CD8-positive, alpha-beta memory T cell (primary cell): ENCODE results near the gene SCNM1. TPM values are rescaled to one million over a fixed set of nuclear protein-coding genes. Genes with fewer than 3 reads are reported as not detected.
"Not testable (repeated sequence)": the region's sequence is repeated elsewhere in the genome, so short reads cannot be mapped to it uniquely, and the experiment has no call there.

Source experiments
- CTCF ChIA-PET: fragments of 350-600 bp; sonication (Branson Sonifier 250); formaldehyde crosslinking; loops from one replicate; lab custom pipeline; 2021; ENCODE audit warnings: antibody characterized with exemption; lab: Charles Lee
- POLR2A ChIA-PET: fragments of 350-600 bp; sonication (Branson Sonifier 250); formaldehyde crosslinking; loops from one replicate; lab custom pipeline; 2021; ENCODE audit warnings: antibody characterized with exemption; lab: Charles Lee
- DNase-seq, 5 donors: peaks; one replicate each; pipeline versions ENCODE4 v3.0.0 to v3.0.0-alpha.2; 2020 to 2022; ENCODE audit warnings: mixed read lengths in 1 of 5
- H3K27ac ChIP-seq: one replicate; pipeline ENCODE4 v1.7.0; 2013; ENCODE audit warnings: low read depth, mild to moderate bottlenecking, low read length, moderate library complexity
- H3K27me3 ChIP-seq: 2 replicates; pipeline ENCODE4 v1.7.0; 2013; ENCODE audit warnings: low read length, mild to moderate bottlenecking; ENCODE audit not compliant: insufficient read depth, poor library complexity, severe bottlenecking
- H3K36me3 ChIP-seq: 2 replicates; pipeline ENCODE4 v1.7.0; 2013; ENCODE audit warnings: mild to moderate bottlenecking, low read length, moderate library complexity; ENCODE audit not compliant: insufficient read depth
- H3K4me1 ChIP-seq: 2 replicates; pipeline ENCODE4 v1.7.0; 2013; ENCODE audit warnings: mild to moderate bottlenecking, low read length, moderate library complexity; ENCODE audit not compliant: insufficient read depth
- H3K4me3 ChIP-seq: 2 replicates; pipeline ENCODE4 v1.7.0; 2013; ENCODE audit warnings: mild to moderate bottlenecking, low read length
- H3K9me3 ChIP-seq: 2 replicates; pipeline ENCODE4 v1.7.0; 2013; ENCODE audit warnings: mild to moderate bottlenecking, low read length
- H3K27ac Mint-ChIP-seq, 8 donors: one replicate each; pipeline ENCODE4 v1.8.0; 2020 to 2021; ENCODE audit warnings: mixed read lengths in 8 of 8, mild to moderate bottlenecking in 6 of 8, inconsistent platforms in 3 of 8, moderate library complexity in 3 of 8
- H3K27me3 Mint-ChIP-seq, 2 donors: one replicate each; pipeline ENCODE4 v1.8.0; 2020 to 2021; ENCODE audit warnings: mixed read lengths in 2 of 2, mild to moderate bottlenecking in 1 of 2, moderate library complexity in 1 of 2
- H3K36me3 Mint-ChIP-seq, 3 donors: one replicate each; pipeline ENCODE4 v1.8.0; 2020 to 2021; ENCODE audit warnings: mixed read lengths in 3 of 3, inconsistent platforms in 1 of 3, mild to moderate bottlenecking in 1 of 3
- H3K4me1 Mint-ChIP-seq, 3 donors: one replicate each; pipeline ENCODE4 v1.8.0; 2020 to 2021; ENCODE audit warnings: mixed read lengths in 3 of 3, inconsistent platforms in 1 of 3, mild to moderate bottlenecking in 1 of 3
- H3K4me3 Mint-ChIP-seq, 7 donors: one replicate each; pipeline ENCODE4 v1.8.0; 2020 to 2021; ENCODE audit warnings: mixed read lengths in 7 of 7, mild to moderate bottlenecking in 6 of 7, moderate library complexity in 4 of 7, inconsistent platforms in 2 of 7
- H3K9me3 Mint-ChIP-seq, 5 donors: one replicate each; pipeline ENCODE4 v1.8.0; 2020 to 2022; ENCODE audit warnings: mixed read lengths in 5 of 5, mild to moderate bottlenecking in 3 of 5, moderate library complexity in 2 of 5, inconsistent platforms in 1 of 5
- polyA plus RNA-seq: library from polyadenylated mRNA; unstranded; fragments of 300-500 nt; fragmentation: Illumina TruSeq; gene quantifications from one replicate; pipeline ENCODE4 v1.2.3, GENCODE V29; 2021
- total RNA-seq, 2 experiments: library from RNA; stranded (reverse); gene quantifications; one replicate each; pipeline ENCODE4 v1.2.3, GENCODE V29; 2021

The SCNM1 gene
- total and polyA plus RNA-seq, 3 experiments from 2014 or later, result 58.4 to 90.9 (median 86.3) TPM

- H3K4me1 Mint-ChIP-seq, result peaks cover 28 to 51% (median 44%) of the 10 kb centered on the region in 3 donors
Measured at GRCh38 chr1:151187205-151187604, 21.3 kb downstream of the SCNM1 start.

GRCh38 chr1:151188667-151189066, 22.7 kb downstream of the SCNM1 start:
- not testable (repeated sequence) for H3K4me3 ChIP-seq, H3K36me3 ChIP-seq, H3K9me3 ChIP-seq, DNase-seq, H3K9me3 Mint-ChIP-seq, H3K27me3 ChIP-seq, H3K27me3 Mint-ChIP-seq
- POLR2A ChIA-PET, result interaction anchor here (0.5 kb wide), 1 partner anchor 8 kb away, joined by 11 read pairs; no protein-coding TSS in a partner anchor
- H3K27ac Mint-ChIP-seq, result peak overlapping the region in 5 of 8 donors; percentile 68 to 98 (median 96)
- H3K4me1 Mint-ChIP-seq, result peaks cover 28 to 47% (median 44%) of the 10 kb centered on the region in 3 donors
- peak overlapping the region; percentile 97 to 100 (median 99) for H3K4me3 Mint-ChIP-seq
- H3K36me3 Mint-ChIP-seq, result peaks cover 0 to 40% (median 9%) of the 10 kb centered on the region in 3 donors
- Histone ChIP-seq H3K4me1 (peaks cover 19% of the 10 kb centered on the region), H3K27ac (peak overlapping the region; percentile 78)
- CTCF ChIA-PET, result interaction anchor here (1.0 kb wide), 1 partner anchor 89 kb away, joined by 3 read pairs; no protein-coding TSS in a partner anchor

More at GRCh38 chr1:151187205-151187604, 21.3 kb downstream of the SCNM1 start:
- ChIA-PET CTCF (no interaction called here), POLR2A (no interaction called here)
- H3K36me3 ChIP-seq, result peaks cover 12% of the 10 kb centered on the region
- Mint-ChIP-seq H3K4me3 (peak overlapping the region in 1 of 7 donors; percentile 7), H3K9me3 (no peaks in the 10 kb centered on the region), H3K36me3 (peaks cover 8 to 52% (median 17%) of the 10 kb centered on the region in 3 donors), H3K27me3 (no peaks in the 10 kb centered on the region), H3K27ac (peak overlapping the region in 1 of 8 donors; percentile 53)
- H3K4me3 ChIP-seq, result no peak overlapping the region
- H3K27ac ChIP-seq, result no peak overlapping the region
- H3K4me1 ChIP-seq, result peaks cover 19% of the 10 kb centered on the region
- no peaks in the 10 kb centered on the region for H3K9me3 ChIP-seq
- no peaks in the 10 kb centered on the region for H3K27me3 ChIP-seq
- no peak for DNase-seq

- Mint-ChIP-seq H3K27ac (peak within 1 kb of the TSS; percentile 94 to 100 (median 98)), H3K4me1 (peaks cover 28 to 47% (median 44%) of the 10 kb centered on the region in 3 donors), H3K9me3 (no peaks in the 10 kb centered on the region), H3K27me3 (peaks cover 0 to 4% of the 10 kb centered on the region in 2 donors), H3K4me3 (peak within 1 kb of the TSS; percentile 97 to 100 (median 99)), H3K36me3 (peaks cover 0 to 29% (median 5%) of the 10 kb centered on the region in 3 donors)
- Histone ChIP-seq H3K36me3 (no peaks in the 10 kb centered on the region), H3K27ac (peak within 1 kb of the TSS; percentile 78), H3K4me1 (peaks cover 19% of the 10 kb centered on the region), H3K27me3 (no peaks in the 10 kb centered on the region), H3K4me3 (peak within 1 kb of the TSS; percentile 93), H3K9me3 (no peaks in the 10 kb centered on the region)
- POLR2A ChIA-PET, result interaction anchor here (0.6 to 2.0 kb wide), 10 partner anchors 9 to 130 kb away, joined by 3 to 8 read pairs (median 4); partner anchors contain the start of genes CDC42SE1, LYSMD1, MLLT11 and PIP5K1A
- CTCF ChIA-PET, result interaction anchor here (0.6 to 1.6 kb wide), 10 partner anchors 9 to 90 kb away, joined by 3 to 6 read pairs (median 3); partner anchors contain the start of genes PIP5K1A, TMOD4 and TNFAIP8L2
- peak; percentile 78 to 90 (median 81) for DNase-seq
Measured at GRCh38 chr1:151189637-151190445, 23.9 kb downstream of the SCNM1 start, which contains the start of gene VPS72. TSS of gene VPS72 (minus strand) at chr1:151190197. CDS start at chr1:151190121, 76 bp downstream.

GRCh38 chr1:151192047-151192446, 26.1 kb downstream of the SCNM1 start:
- Histone ChIP-seq H3K27me3 (no peaks in the 10 kb centered on the region), H3K27ac (no peak overlapping the region), H3K36me3 (no peaks in the 10 kb centered on the region), H3K4me1 (peaks cover 19% of the 10 kb centered on the region), H3K9me3 (no peaks in the 10 kb centered on the region), H3K4me3 (no peak overlapping the region)
- peaks cover 27 to 44% (median 42%) of the 10 kb centered on the region in 3 donors for H3K4me1 Mint-ChIP-seq
- no peak for DNase-seq
- peak overlapping the region in 2 of 7 donors; percentile 43 to 59 for H3K4me3 Mint-ChIP-seq
- no peaks in the 10 kb centered on the region for H3K9me3 Mint-ChIP-seq
- peaks cover 2 to 8% of the 10 kb centered on the region in 2 donors for H3K27me3 Mint-ChIP-seq
- H3K27ac Mint-ChIP-seq, result no peak overlapping the region
- POLR2A ChIA-PET, result no interaction called here
- peaks cover 0 to 10% (median 0%) of the 10 kb centered on the region in 3 donors for H3K36me3 Mint-ChIP-seq
- CTCF ChIA-PET, result interaction anchor here (1.1 to 1.3 kb wide), 2 partner anchors 35 to 92 kb away, joined by 3 to 4 read pairs; partner anchors contain the start of gene TNFAIP8L2

- no peaks in the 10 kb centered on the region for H3K27me3 ChIP-seq
- H3K36me3 ChIP-seq, result no peaks in the 10 kb centered on the region
- DNase-seq, result no peak
- POLR2A ChIA-PET, result interaction anchor here (0.6 kb wide), 1 partner anchor 57 kb away, joined by 4 read pairs; no protein-coding TSS in a partner anchor
- H3K4me3 ChIP-seq, result no peak overlapping the region
- H3K9me3 Mint-ChIP-seq, result peaks cover 0 to under 1% (median 0%) of the 10 kb centered on the region in 5 donors
- H3K4me3 Mint-ChIP-seq, result no peak overlapping the region
- no peaks in the 10 kb centered on the region for H3K9me3 ChIP-seq
- H3K4me1 Mint-ChIP-seq, result peaks cover 30 to 42% (median 40%) of the 10 kb centered on the region in 3 donors
- H3K27ac ChIP-seq, result no peak overlapping the region
- CTCF ChIA-PET, result interaction anchor here (1.1 to 1.3 kb wide), 3 partner anchors 13 to 94 kb away, joined by 3 to 5 read pairs (median 4); partner anchors contain the start of gene TNFAIP8L2
- peaks cover 4 to 8% of the 10 kb centered on the region in 2 donors for H3K27me3 Mint-ChIP-seq
- peaks cover 0 to 10% (median 0%) of the 10 kb centered on the region in 3 donors for H3K36me3 Mint-ChIP-seq
- H3K4me1 ChIP-seq, result peaks cover 24% of the 10 kb centered on the region
- no peak overlapping the region for H3K27ac Mint-ChIP-seq
Measured at GRCh38 chr1:151193304-151193703, 27.4 kb downstream of the SCNM1 start.

- ChIA-PET POLR2A (no interaction called here), CTCF (interaction anchor here (1.3 kb wide), 1 partner anchor 12 kb away, joined by 5 read pairs; no protein-coding TSS in a partner anchor)
- no peaks in the 10 kb centered on the region for H3K9me3 ChIP-seq
- H3K4me1 ChIP-seq, result peaks cover 19% of the 10 kb centered on the region
- no peak overlapping the region for H3K4me3 ChIP-seq
- H3K36me3 Mint-ChIP-seq, result peaks cover 0 to 16% (median 0%) of the 10 kb centered on the region in 3 donors
- H3K27me3 Mint-ChIP-seq, result peaks cover 5 to 8% of the 10 kb centered on the region in 2 donors
- no peak overlapping the region for H3K27ac ChIP-seq
- peak overlapping the region in 3 of 8 donors; percentile 7 to 52 (median 47) for H3K27ac Mint-ChIP-seq
- peaks cover 0 to 2% (median 0%) of the 10 kb centered on the region in 5 donors for H3K9me3 Mint-ChIP-seq
- peak overlapping the region in 1 of 7 donors; percentile 56 for H3K4me3 Mint-ChIP-seq
- no peak for DNase-seq
- H3K27me3 ChIP-seq, result no peaks in the 10 kb centered on the region
- peaks cover 29 to 41% (median 39%) of the 10 kb centered on the region in 3 donors for H3K4me1 Mint-ChIP-seq
- no peaks in the 10 kb centered on the region for H3K36me3 ChIP-seq
Measured at GRCh38 chr1:151193856-151194255, 27.9 kb downstream of the SCNM1 start.

- DNase-seq, H3K4me3 ChIP-seq, H3K27me3 Mint-ChIP-seq, H3K27me3 ChIP-seq, H3K27ac ChIP-seq, H3K36me3 ChIP-seq, H3K9me3 ChIP-seq, H3K9me3 Mint-ChIP-seq, POLR2A ChIA-PET: not testable (repeated sequence)
- H3K4me1 Mint-ChIP-seq, result peaks cover 32 to 41% (median 39%) of the 10 kb centered on the region in 3 donors
- H3K36me3 Mint-ChIP-seq, result peaks cover 0 to 17% (median 2%) of the 10 kb centered on the region in 3 donors
- H3K4me3 Mint-ChIP-seq, result peak overlapping the region in 1 of 7 donors; percentile 32
- CTCF ChIA-PET, result interaction anchor here (1.1 kb wide), 1 partner anchor 57 kb away, joined by 5 read pairs; no protein-coding TSS in a partner anchor
- peaks cover 19% of the 10 kb centered on the region for H3K4me1 ChIP-seq
- peak overlapping the region in 1 of 8 donors; percentile 61 for H3K27ac Mint-ChIP-seq
Measured at GRCh38 chr1:151194894-151195594, 29.1 kb downstream of the SCNM1 start.
